Spleen (tissue), 11 donors: ENCODE data around the gene HDAC4. TPM values are rescaled to one million over a fixed set of nuclear protein-coding genes. Genes with fewer than 3 reads are reported as not detected.

ENCODE experiments used
- DNase-seq: peaks from one replicate; pipeline ENCODE4 v3.0.0-alpha.2; 2020
- H3K27ac ChIP-seq, 8 donors: fragments of 200-600 bp; sonication (generic) in 7 of 8; 1 replicate in 4 of 8; 2 replicates in 4 of 8; pipeline versions ENCODE4 v1.5.0 to v1.8.0; 2016 to 2021; ENCODE audit warnings: inconsistent platforms in 4 of 8, mild to moderate bottlenecking in 4 of 8, moderate library complexity in 1 of 8
- H3K27me3 ChIP-seq, 7 donors: fragments of 200-600 bp; sonication (generic) in 6 of 7; replicated peaks in 1 of 7; 1 replicate in 4 of 7; 2 replicates in 3 of 7; pipeline versions ENCODE4 v1.5.0 to v1.8.0; 2016 to 2021; ENCODE audit warnings: inconsistent platforms in 3 of 7, mild to moderate bottlenecking in 1 of 7
- H3K36me3 ChIP-seq, 6 donors: fragments of 200-600 bp; sonication (generic) in 5 of 6; 1 replicate in 4 of 6; 2 replicates in 2 of 6; pipeline versions ENCODE4 v1.5.0 to v1.8.0; 2016 to 2021; ENCODE audit warnings: inconsistent platforms in 2 of 6
- H3K4me1 ChIP-seq, 6 donors: fragments of 200-600 bp; sonication (generic) in 5 of 6; 1 replicate in 3 of 6; 2 replicates in 3 of 6; pipeline versions ENCODE4 v1.5.0 to v1.8.0; 2016 to 2021; ENCODE audit warnings: inconsistent platforms in 3 of 6
- H3K4me3 ChIP-seq, 8 donors: fragments of 200-600 bp; sonication (generic) in 7 of 8; 1 replicate in 4 of 8; 2 replicates in 4 of 8; pipeline versions ENCODE4 v1.5.0 to v1.8.0; 2016 to 2021; ENCODE audit warnings: inconsistent platforms in 4 of 8, mild to moderate bottlenecking in 4 of 8, moderate library complexity in 2 of 8
- H3K9me3 ChIP-seq, 8 donors: fragments of 200-600 bp; sonication (generic) in 7 of 8; 1 replicate in 4 of 8; 2 replicates in 4 of 8; pipeline versions ENCODE4 v1.5.0 to v1.8.0; 2016 to 2021; ENCODE audit warnings: inconsistent platforms in 4 of 8
- POLR2A ChIP-seq, 3 donors: fragments of 450-650 bp; IDR thresholded peaks; one replicate each; pipeline ENCODE4 v1.5.1; 2017; ENCODE audit warnings: antibody characterized with exemption in 3 of 3, mild to moderate bottlenecking in 1 of 3
- POLR2AphosphoS5 ChIP-seq, 3 donors: sonication (generic); formaldehyde crosslinking; IDR thresholded peaks; one replicate each; pipeline ENCODE4 v1.5.1; 2017; ENCODE audit warnings: antibody characterized with exemption in 3 of 3
- WGBS, 5 donors: extraction: QIAGEN DNeasy Blood & Tissue Kit in 3 of 5; methylation state at CpG; one replicate each; pipeline versions ENCODE4 v1.1.5 to v1.1.7; 2013 to 2018; 5-methylcytosine and 5-hydroxymethylcytosine counted together
- intact Hi-C: fragments of 100-400 bp; cut with DNase I; formaldehyde crosslinking; loops from one replicate; pipeline ENCODE4 v1.15.0; 2023; ENCODE audit warnings: low total_unique reads
- polyA plus RNA-seq, 3 donors: library from polyadenylated mRNA; stranded (reverse); fragments of 200-250 nt; gene quantifications; one replicate each; pipeline ENCODE4 v1.2.1, GENCODE V29; 2013
- total RNA-seq, 7 donors: library from RNA; depleted of rRNA in 3 of 7; stranded (reverse); fragments of >200 nt in 3 of 7; fragmentation: NEBNext Ultra II Directional in 4 of 7; extraction: Animal tissue kit (Norgen Biotek cat#: 25700) in 4 of 7; gene quantifications; one replicate each; pipeline versions ENCODE4 v1.1.0 to v1.2.1, GENCODE V29; 2016 to 2021
- TF ChIP-seq, protein P1 (sequence below), 11 experiments: fragments of 200-600 bp in 7 of 11; fragments of 450-650 bp in 4 of 11; sonication (generic) in 4 of 11; IDR thresholded peaks in 8 of 11; conservative IDR thresholded peaks in 3 of 11; 1 replicate in 7 of 11; 2 replicates in 4 of 11; pipeline versions ENCODE4 v1.4.0 to v1.8.0; 2016 to 2021; ENCODE audit warnings: antibody characterized with exemption in 11 of 11, inconsistent platforms in 4 of 11, mild to moderate bottlenecking in 1 of 11
- donor health status: healthy with polysubstance abuse.
- donor health status: DM: no; HTN: no; CAD: no; lungs with moderate emphysema.
- donor health status: DM: no; HTN: no; CAD: no.
- donor health status: Bipolar disorder and iron deficiency.
- donor health status: healthy.
- donor health status: DM: no; HTN: no; CAD: no.
- donor health status: DM: yes; HTN: yes; CAD: no.

HDAC4 gene
- total and polyA plus RNA-seq, 10 donors: 3.2 to 122 (median 69.5) TPM

DNA sequence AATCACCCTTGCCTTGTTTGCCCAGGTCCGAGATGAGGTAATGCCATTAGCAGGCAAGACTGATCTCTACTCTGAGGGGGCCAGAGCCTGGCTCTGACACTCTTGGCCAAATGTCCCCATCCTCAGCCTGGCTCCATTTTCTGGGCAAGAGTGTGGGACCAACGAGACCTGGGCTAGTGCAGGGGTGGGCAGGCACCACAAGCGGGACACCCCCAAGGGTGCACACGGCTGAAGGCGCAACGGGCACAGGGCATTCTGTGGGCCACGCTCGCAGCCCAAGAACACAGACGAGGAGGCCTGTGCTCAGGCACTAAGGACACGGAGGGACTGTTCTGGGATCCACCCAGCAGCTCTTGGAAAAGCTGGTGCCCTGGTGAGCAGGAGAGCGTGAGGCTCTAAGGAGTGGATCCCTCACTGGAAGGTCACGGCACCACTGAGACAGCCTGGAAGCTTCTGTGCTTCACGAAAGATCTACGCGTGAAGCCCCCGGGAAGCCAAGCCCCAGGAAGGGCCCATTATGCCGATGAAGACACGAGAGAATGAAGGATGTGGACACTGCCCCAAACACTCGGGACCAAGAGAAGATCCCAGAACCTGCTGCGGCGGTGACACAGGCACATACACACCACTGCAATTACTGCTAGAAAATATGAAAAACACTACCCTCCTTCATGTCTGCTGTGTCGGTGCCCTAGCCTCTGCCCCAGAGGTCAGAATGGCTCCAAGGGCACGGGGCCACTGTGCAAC lies 138.2 kb downstream of the HDAC4 start:
- H3K4me3 ChIP-seq: no peak overlapping the region
- peaks cover 60 to 99% (median 83%) of the 10 kb centered on the region in 6 donors for H3K4me1 ChIP-seq
- H3K36me3 ChIP-seq: peaks cover 0 to 3% (median 0%) of the 10 kb centered on the region in 6 donors
- H3K27me3 ChIP-seq: peaks cover 0 to 35% (median 0%) of the 10 kb centered on the region in 7 donors
- WGBS, 5 donors: 94 to 97% (median 96%) methylated on average over 22 to 23 of the region's 23 CpGs
- H3K27ac ChIP-seq: no peak overlapping the region
- no peak for DNase-seq
- H3K9me3 ChIP-seq: peaks cover 0 to 11% (median 8%) of the 10 kb centered on the region in 8 donors
- TF ChIP-seq POLR2AphosphoS5 (IDR thresholded peaks at IDR 0.05) (peak in 1 of 3 donors; percentile 9), POLR2A (IDR thresholded peaks at IDR 0.05) (no peak)
- TF ChIP-seq, protein P1, sequence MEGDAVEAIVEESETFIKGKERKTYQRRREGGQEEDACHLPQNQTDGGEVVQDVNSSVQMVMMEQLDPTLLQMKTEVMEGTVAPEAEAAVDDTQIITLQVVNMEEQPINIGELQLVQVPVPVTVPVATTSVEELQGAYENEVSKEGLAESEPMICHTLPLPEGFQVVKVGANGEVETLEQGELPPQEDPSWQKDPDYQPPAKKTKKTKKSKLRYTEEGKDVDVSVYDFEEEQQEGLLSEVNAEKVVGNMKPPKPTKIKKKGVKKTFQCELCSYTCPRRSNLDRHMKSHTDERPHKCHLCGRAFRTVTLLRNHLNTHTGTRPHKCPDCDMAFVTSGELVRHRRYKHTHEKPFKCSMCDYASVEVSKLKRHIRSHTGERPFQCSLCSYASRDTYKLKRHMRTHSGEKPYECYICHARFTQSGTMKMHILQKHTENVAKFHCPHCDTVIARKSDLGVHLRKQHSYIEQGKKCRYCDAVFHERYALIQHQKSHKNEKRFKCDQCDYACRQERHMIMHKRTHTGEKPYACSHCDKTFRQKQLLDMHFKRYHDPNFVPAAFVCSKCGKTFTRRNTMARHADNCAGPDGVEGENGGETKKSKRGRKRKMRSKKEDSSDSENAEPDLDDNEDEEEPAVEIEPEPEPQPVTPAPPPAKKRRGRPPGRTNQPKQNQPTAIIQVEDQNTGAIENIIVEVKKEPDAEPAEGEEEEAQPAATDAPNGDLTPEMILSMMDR (IDR thresholded peaks at IDR 0.05 in 8 of 11, conservative IDR thresholded peaks at IDR 0.05 in 3 of 11): no peak
- intact Hi-C loops: no loop called here

DNA sequence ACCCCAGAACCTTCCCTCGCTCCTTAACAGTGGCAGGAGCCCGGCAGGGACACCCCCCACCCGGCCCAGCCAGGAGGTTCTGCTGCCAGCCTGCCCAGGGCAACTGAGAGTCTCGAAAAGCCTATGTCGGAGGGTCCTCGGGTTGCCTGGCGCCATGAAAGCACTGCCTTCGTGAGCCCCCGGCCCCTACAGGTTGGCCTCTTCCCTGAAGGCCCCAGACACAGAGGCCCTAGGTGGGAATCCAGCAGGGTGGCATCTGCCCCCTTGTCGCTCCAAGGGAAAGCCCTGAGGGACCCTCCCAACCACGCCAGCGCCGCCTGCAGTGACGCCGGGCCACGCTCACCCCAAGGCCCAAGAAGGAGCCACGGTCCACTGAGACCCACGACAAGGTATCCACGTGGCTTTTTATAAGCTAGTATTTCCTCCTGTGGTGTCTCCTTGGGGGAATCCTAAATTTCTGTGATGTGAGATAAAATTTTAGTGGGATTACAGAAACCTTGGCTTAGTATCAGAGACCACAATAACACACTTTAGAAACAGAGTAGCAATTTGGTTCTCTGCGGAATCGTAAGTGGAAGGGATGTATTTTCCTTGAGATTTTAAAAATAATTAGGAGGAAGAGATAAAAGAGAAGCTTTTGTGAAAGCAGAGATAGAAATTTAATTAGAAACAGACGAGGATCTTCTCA lies 138.9 kb downstream of the HDAC4 start:
- WGBS, 5 donors: 94 to 96% (median 94%) methylated on average over 10 to 22 of the region's 22 CpGs
- Histone ChIP-seq H3K4me1 (peaks cover 58 to 99% (median 78%) of the 10 kb centered on the region in 6 donors), H3K4me3 (no peak overlapping the region), H3K36me3 (peaks cover 0 to 3% (median 0%) of the 10 kb centered on the region in 6 donors), H3K9me3 (peaks cover 0 to 18% (median 14%) of the 10 kb centered on the region in 8 donors), H3K27me3 (peaks cover 0 to 35% (median 0%) of the 10 kb centered on the region in 7 donors), H3K27ac (peak overlapping the region in 2 of 8 donors; percentile 5 to 88)
- TF ChIP-seq, protein P1 (IDR thresholded peaks at IDR 0.05 in 8 of 11, conservative IDR thresholded peaks at IDR 0.05 in 3 of 11): no peak
- TF ChIP-seq POLR2A (IDR thresholded peaks at IDR 0.05): no peak
- no peak for TF ChIP-seq POLR2AphosphoS5 (IDR thresholded peaks at IDR 0.05)
- no peak for DNase-seq
- intact Hi-C loops: no loop called here

DNA sequence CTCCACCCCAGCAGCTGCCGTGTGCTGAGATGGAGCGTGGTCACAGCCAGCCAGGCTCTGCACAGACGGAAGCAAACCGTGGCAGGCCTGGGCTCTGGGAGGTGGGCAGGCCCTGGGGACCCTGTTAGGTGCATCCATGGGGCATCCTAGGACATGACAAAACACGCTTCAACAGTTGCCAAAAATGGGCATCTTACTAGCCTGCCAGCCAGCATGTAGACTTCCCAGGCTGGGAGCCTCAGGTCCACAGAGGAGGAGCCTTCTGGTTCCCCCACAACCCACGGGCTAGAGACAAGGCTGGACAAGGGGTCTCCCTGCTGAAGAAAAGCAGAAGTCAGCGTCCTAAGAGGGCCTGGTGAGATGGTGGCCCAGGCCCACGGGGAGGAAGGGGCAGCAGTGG lies 139.5 kb downstream of the HDAC4 start:
- intact Hi-C loops: no loop called here
- TF ChIP-seq POLR2AphosphoS5 (IDR thresholded peaks at IDR 0.05) (no peak), POLR2A (IDR thresholded peaks at IDR 0.05) (no peak)
- TF ChIP-seq, protein P1 (IDR thresholded peaks at IDR 0.05 in 8 of 11, conservative IDR thresholded peaks at IDR 0.05 in 3 of 11): no peak
- no peak for DNase-seq
- WGBS, 5 donors: 84 to 97% (median 88%) methylated on average over 7 to 8 of the region's 8 CpGs
- H3K27me3 ChIP-seq: peaks cover 0 to 33% (median 0%) of the 10 kb centered on the region in 7 donors
- peaks cover 53 to 99% (median 73%) of the 10 kb centered on the region in 6 donors for H3K4me1 ChIP-seq
- H3K9me3 ChIP-seq: peaks cover 0 to 19% (median 14%) of the 10 kb centered on the region in 8 donors
- peak overlapping the region in 3 of 8 donors; percentile 5 to 89 (median 88) for H3K27ac ChIP-seq
- H3K4me3 ChIP-seq: no peak overlapping the region
- H3K36me3 ChIP-seq: peaks cover 0 to 3% (median 0%) of the 10 kb centered on the region in 6 donors
